Endometrium (tissue), 2 donors: ENCODE results near the gene TMPRSS12.
"Not testable (repeated sequence)": the region's sequence is repeated elsewhere in the genome, so short reads cannot be mapped to it uniquely, and the experiment has no call there.

Experiments used
- FAIRE-seq: peaks from 2 replicates; lab custom pipeline; 2012; peaks lifted over from hg19 to GRCh38; lab: Jason Lieb, UNC
- donor health status: control.
- donor health status: control.

The TMPRSS12 gene

DNA sequence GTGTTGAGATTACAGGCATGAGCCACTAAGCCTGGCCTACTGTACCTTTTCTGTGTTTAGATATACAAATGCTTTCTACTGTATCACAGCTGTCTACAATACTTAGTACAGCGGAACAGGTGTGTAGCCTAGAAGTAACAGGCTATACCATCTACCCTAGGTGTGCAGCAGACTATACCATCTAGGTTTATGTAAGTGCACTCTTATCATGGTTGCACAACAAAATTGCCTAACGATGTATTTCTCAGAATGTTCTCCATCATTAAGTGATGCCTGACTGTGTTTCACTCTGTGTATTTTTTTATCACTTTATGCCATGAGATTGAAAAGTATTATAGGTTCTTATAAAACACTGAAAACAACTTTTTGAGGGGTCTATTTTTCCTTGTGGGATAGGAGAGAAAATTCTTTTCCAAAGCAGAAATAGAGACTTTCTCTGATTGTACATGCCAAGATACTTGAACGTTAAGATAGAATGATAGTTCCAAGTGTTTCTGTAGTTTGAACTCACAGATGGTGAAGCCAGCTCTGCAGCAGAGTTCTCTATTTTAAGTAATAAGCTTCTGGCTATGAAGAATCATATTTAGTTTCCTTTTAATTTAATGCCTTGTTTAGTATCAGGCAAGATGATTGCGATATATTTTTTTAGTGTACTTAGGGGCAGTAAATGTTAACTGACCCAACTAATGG, 17.0 kb downstream of the TMPRSS12 start:
- no peak for FAIRE-seq

DNA sequence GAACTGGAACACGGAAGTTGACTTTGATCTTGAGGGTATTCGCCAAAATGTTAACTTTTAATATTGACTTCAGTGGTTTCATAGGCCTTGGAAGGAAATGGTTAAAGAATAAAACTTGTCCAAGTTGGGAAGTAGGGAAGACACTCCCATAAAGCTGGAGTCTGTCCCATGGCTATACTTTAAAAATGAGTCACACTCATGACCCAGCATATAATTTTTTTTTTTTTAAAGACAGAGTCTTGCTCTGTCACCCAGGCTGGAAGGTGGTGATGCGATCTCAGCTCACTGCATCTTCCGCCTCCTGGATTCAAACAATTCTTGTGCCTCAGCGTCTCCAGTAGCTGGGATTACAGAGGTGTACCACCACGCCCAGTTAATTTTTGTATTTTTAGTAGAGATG, 19.6 kb downstream of the TMPRSS12 start:
- FAIRE-seq, result no peak

DNA sequence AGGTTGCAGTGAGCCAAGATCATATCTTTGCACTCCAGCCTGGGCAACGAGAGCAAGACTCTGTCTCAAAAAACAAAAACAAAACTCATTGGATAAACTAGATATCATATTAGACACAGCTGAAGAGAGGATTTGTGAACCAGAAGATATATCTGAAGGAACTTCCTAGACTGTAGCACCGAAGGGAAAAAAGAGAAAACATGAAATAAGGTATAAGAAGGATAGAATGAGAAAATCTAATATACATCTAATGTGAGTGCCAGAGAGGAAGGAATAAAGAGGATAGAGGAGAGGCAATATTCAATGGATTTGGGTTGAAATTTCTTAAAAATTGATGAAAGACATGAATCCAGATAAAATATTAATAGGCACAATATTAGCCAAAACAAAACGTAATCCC, 22.5 kb downstream of the TMPRSS12 start:
- FAIRE-seq, result no peak

DNA sequence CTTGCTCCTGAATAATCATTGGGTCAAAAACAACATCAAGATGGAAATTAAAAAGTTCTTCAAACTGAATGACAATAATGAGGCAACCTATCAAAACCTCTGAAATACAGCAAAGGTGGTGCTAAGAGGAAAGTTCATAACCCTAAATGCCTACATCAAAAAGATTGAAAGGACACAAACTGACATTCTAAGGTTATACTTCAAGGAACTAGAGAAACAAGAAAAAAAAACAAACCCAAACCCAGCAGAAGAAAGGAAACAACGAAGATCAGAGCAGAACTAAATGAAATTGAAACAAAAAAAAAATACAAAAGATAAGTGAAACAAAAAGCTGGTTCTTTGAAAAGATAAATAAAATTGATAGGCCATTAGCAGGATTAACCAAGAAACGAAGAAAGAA, 26.2 kb downstream of the TMPRSS12 start:
- FAIRE-seq, result not testable (repeated sequence)

DNA sequence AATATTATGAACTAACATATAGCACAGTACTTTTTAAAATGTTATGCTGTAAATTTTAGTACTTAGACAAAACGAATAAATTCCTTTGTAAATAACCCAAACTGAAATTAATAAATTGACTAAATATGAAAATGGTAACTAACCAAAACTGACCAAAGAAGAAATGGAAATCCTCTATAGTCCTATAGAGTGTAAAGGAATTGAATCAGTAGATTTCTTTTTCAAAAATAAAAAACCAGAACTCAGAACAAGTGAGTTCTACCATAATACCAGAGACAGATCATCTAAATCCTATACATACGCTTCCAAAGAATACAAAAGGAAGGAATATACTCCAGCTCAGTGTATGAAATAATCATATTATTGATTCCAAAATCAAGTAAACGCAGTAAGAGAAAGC, 39.8 kb downstream of the TMPRSS12 start:
- no peak for FAIRE-seq

DNA sequence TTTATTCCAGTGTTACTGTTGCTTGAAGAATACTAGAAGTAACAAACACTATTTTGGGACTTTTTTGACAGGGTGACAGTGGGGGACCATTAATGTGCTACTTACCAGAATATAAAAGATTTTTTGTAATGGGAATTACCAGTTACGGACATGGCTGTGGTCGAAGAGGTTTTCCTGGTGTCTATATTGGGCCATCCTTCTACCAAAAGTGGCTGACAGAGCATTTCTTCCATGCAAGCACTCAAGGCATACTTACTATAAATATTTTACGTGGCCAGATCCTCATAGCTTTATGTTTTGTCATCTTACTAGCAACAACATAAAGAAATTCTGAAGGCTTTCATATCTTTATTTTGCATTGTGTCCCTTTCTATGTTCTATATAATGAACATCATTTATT, 44.5 kb downstream of the TMPRSS12 start:
- FAIRE-seq, result no peak

DNA sequence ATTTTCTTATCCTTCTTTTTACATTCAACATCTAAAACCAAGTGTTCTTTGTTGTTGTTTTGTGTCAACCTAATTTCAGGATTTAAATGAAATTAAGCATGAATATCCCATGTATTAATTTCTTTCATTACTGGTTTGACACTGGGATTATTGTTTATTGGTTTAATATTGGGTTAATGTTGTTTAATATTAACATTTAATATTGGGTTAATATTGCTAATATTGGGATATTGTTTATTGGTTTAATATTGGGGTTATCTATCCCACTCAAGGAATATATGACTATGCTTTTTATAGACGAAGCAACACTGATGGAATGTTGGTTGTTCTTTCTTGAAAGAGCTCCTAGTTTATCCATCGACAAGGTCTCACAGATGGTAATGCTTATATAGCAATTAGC, 45.9 kb downstream of the TMPRSS12 start:
- FAIRE-seq, result no peak

DNA sequence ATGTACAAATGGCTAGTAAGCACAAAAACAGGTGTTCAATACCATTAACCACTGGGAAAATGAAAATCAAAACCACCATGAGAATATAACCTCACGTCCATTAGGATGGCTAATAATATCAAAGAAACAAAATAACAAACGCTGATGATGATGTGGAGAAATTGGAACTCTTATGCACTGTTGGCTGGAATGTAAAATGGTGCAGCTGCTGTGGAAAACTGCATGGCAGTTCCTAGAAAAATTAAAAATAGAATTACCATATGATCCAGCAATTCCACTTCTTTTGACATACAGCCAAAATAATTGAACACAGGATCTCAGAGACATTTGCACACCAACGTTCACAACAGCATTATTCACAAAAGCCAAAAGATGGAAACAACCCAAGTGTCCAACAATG, 51.5 kb downstream of the TMPRSS12 start:
- no peak for FAIRE-seq

DNA sequence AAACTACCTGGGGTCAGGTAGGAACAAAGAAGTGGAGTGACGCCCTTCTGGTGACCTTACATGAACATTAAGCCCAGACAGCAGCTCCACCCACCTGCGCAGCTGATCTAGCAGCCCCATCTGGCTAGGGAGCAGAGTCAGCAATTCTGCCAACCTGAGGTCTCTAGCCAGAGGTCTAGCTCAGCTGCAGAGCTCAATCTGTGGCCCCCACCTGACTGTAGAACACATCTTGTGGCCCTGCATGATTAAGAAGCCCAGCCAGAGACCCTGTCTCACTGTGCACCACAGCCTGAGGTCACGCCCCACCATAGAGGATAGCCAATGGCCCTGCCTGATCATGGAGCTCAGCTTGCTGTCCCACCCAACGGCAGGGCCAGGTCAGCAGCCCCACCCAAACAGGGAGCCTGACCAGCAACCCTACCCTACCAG, 59.0 kb downstream of the TMPRSS12 start:
- no peak for FAIRE-seq

DNA sequence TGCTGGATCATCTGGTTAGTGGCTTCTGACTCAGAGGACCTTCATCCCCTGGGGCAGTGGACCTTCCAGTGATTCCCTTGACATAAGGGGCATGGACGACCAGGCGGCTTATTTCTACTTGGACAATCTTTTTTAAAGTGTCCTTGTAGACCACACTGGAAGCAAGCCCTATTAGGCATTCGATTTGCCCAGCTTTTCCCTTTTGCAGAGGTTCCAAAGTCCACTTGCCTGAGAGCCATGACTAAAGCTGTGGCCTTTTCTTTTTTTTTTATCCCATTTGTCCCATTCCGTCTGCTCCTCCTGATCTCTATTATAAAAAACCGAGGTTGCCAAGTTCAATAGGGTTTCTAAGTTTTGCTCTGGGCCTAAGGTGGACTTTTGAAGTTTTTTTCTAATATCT, 65.8 kb downstream of the TMPRSS12 start:
- FAIRE-seq, result not testable (repeated sequence)

DNA sequence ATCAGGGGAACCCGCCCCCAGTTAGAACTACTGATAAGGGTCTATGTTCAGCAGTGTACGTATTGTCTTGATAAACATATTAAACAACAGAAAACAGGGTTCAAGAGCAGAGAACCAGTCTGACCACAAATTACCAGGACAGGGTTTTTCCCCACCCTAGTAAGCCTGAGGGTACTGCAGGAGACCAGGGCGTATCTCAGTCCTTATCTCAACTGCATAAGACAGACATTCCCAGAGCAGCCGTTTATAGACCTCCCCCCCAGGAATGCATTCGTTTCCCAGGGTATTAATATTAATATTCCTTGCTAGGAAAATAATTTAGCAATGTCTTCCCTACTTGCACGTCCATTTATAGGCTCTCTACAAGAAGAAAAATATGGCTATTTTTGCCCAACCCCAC, 69.6 kb downstream of the TMPRSS12 start:
- not testable (repeated sequence) for FAIRE-seq

DNA sequence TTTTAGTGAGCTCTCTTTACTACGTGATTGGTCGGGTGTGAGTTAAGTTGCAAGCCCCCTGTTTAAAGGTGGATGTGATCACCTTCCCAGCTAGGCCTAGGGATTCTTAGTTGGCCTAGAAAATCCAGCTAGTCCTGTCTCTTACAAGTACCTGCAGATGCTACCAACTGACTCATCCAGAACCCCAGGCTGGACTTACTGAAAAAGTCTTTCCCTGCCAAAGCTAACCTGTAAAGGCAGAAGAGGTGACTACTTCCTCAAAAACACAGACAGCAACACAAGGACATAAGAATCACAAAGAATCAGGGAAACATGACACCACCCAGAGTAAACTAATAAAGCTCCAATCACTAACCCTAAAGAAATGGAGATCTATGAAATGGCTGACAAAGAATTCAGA, 70.5 kb downstream of the TMPRSS12 start:
- FAIRE-seq, result no peak

DNA sequence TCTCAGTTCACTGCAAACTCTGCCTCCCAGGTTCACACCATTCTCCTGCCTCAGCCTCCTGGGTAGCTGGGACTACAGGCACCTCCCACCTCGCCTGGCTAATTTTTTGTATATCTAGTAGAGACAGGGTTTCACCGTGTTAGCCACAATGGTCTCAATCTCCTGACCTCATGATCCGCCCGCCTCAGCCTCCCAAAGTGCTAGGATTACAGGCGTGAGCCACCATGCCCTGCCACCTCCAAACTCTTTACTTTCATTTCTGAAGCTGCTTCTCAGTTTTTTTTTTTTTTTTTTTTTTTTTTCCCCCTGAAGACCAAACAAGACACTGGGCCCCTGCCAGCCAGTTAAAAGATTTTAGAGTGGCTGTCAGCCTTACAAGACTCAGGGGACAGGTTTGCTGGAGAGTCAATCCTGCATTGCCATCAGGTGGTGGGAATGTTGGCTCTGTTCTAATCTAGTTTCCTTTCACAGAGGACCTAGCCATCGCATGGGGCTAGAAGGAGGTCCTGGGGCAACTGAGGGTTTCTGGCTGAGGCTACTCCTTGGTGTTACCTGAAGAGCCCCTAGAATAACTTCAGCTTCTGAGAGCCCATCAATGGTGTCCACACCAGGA, 72.3 kb downstream of the TMPRSS12 start:
- no peak for FAIRE-seq

DNA sequence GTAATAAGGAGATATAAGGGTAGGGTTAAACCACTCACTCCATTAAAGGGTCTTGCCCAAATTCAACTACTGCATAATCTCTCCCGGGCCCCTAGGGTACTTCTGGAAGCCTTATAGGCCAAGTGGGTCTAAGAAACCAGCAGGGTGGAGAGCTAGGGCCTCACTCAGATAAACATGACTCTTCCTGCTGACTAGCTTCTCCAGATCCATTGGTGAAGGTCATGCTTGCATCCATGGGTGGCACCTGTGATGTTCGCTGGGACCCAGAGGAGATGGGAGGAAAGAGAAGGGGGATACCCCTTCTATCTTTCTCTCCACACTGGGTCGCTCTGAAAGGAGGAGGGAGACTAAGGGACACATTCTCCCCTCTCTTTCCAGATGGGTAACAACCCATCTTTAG, 73.6 kb downstream of the TMPRSS12 start:
- no peak for FAIRE-seq

DNA sequence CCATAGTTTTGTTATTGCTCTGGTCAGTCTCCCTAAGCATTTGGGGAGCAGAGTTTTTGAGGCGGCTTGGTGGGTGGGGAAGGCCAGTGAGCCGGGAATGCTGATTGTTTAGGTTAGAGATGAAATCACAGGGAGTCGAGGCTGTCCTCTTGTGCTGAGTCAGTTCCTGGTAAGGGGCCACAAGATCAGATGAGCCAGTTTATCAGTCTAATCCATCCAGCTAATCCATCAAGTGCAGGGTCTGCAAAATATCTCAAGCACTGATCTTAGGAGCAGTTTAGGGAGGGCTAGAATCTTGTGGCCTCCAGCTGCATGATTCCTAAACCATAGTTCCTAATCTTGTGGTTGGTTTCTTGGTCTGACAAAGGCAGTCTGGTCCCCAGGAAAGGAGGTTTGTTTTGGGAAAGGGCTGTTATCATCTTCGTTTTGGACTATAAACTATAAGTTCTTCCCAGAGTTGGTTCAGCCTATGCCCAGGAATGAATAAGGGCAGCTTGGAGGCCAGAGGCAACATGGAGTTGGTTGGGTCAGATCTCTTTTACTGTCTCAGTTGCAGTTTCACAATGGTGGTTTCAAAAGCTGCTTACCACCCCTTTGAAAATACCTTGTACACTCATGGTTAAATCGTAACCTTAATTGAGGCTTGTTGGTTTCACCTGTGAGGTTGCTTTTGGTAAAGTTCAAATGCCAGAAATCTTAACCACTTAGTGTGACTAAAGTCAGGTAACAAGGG, 76.0 kb downstream of the TMPRSS12 start:
- no peak for FAIRE-seq

DNA sequence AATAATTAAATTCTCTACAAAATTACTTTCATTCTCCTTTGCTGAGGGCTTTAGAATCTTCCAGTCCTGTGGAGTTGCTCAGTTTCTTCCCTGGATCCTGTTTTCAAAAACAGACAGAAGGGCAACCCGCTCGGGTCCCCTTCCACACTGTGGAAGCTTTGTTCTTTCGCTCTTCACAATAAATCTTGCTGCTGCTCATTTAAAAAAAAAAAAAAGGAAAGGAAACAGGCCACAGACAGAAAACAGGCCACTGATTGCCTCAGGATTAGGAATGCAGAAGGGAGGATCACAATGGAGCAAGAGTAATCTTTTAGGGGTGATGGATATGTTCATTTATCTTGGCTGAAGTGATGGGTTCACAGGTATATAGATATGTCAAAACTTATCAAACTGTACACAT, 80.1 kb downstream of the TMPRSS12 start:
- peak; percentile 60 for FAIRE-seq

DNA sequence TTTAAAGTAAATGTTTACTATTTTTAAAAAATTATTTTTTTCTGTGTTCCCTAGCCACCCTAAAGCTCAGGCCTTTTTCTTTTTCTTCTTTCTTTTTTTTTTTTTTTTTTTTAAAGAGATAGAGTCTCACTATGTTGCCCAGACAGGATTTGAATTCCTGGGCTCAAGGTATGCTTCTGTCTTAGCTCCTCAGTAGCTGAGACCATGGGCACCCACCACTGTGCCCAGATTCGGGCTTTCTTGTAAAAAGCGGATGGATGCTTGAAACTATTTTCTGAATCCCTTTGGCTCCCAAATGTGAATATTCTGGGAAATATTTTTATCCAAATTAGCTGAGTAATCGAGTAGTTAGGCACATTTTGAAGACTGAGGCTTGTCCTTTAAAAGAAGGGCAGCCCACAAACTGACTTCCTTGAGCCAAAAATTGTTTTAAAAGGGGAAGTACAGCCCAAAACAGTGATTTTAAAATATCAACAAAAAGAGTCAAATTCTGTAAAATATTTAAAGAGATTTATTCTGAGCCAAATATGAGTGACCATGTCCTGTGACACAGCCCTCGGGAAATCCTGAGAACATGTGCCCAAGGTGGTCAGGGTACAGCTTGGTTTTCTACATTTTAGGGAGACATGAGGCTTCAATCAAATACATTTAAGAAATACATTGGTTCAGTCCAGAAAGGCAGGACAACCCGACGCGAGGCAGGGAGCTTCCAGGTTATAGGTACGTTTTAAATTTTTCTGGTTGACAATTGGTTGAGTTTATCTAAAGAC, 80.8 kb downstream of the TMPRSS12 start:
- FAIRE-seq, result no peak

DNA sequence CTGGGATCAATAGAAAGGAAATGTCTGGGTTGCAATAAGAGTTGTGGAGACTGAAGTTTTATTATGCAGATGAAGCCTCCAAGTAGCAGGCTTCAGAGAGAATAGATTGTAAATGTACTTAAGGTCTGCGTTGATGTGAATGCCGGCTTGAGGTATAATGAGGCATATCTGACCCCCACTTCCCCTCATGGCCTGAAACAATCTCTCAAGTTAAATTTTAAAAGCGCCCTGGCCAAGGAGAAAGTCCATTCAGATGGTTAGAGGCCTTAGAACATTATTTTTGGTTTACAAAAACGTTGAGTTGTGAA, 81.4 kb downstream of the TMPRSS12 start:
- no peak for FAIRE-seq

DNA sequence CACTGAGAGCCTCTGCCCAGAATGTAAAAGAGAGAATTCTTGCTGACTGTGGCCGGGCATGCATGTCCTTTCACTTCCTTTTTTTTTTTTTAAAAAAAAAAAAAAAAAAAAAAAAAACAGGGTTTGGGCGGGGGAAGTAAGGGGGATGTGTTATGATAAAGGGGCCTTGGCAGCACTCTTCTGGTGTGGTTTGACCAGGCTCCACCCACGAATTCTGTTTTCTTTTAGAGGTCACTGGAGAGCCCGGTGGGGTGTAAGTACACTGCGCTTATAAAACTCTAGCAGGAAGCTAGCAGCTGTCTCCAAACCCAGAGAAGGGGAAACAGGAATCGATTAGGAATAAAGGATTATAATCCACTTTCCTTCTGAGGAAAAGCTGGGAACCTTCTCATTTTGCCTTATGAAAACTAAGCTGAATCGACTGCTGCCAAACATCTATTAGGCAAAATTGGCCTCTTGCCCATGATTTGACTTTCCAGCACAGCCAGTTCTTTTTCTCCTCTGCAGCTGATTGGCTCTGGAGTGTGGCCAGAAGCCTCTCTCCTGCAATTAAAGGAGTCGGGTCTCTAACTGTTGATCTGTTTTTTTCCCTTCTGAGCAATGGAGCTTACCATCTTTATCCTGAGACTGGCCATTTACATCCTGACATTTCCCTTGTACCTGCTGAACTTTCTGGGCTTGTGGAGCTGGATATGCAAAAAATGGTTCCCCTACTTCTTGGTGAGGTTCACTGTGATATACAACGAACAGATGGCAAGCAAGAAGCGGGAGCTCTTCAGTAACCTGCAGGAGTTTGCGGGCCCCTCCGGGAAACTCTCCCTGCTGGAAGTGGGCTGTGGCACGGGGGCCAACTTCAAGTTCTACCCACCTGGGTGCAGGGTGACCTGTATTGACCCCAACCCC, 82.0 kb downstream of the TMPRSS12 start:
- peak; percentile 86 for FAIRE-seq

DNA sequence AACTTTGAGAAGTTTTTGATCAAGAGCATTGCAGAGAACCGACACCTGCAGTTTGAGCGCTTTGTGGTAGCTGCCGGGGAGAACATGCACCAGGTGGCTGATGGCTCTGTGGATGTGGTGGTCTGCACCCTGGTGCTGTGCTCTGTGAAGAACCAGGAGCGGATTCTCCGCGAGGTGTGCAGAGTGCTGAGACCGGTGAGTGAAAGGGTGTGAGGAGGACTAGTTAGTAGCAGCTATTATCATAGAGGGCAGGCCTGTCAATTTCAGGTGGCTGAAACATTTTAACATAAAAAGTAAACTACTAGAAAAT, 82.6 kb downstream of the TMPRSS12 start:
- FAIRE-seq, result no peak

DNA sequence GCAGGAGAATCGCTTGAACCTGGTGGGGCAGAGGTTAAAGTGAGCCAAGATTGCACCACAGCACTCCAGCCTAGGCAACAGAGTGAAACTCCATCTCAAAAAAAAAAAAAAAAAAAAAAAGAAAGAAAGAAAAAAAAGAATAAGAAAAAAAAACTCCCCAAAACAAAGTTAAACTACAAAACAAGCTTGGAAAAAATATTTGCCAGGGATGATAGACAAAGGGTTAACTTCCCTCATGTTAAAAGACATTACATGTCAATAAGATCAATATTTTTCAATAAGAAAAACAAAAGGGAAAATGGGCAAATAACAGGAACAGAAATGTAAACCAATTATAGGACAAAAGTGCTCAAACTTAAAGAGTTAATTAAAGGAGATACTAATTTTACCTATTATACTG, 83.2 kb downstream of the TMPRSS12 start:
- no peak for FAIRE-seq

DNA sequence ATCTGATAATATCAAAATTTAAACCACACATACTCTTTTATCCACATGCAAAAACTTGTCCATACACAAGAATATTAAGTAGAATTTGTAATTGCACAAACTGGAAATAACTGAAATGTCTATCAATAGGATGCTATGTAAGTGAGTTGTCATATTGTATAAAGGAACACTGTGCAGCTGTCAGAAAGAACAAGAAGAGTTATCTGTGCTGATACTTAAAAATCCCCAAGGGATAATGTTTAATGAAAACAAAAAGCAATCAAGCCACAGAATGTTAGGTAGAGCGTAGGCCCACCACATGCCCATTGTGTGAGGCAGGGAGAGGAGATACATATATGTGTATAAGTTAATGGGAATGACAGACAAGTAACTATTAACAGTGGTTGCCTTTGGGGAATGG, 83.7 kb downstream of the TMPRSS12 start:
- no peak for FAIRE-seq
